Hematopoietic multipotent progenitor cell treated with erythropoietin and hydrocortisone succinate and interleukin-3 and kit ligand, for 8 days (in vitro differentiated cells): ENCODE measurements around the gene EXOC3L4.
A peak's percentile ranks its signal among the peaks of the same experiment; 100 is the strongest.
"Not testable (repeated sequence)": the region's sequence is repeated elsewhere in the genome, so short reads cannot be mapped to it uniquely, and the experiment has no call there.

ENCODE experiments used
- DNase-seq: peaks from one replicate; pipeline ENCODE4 v3.0.0-alpha.2; 2015

The EXOC3L4 gene

DNA sequence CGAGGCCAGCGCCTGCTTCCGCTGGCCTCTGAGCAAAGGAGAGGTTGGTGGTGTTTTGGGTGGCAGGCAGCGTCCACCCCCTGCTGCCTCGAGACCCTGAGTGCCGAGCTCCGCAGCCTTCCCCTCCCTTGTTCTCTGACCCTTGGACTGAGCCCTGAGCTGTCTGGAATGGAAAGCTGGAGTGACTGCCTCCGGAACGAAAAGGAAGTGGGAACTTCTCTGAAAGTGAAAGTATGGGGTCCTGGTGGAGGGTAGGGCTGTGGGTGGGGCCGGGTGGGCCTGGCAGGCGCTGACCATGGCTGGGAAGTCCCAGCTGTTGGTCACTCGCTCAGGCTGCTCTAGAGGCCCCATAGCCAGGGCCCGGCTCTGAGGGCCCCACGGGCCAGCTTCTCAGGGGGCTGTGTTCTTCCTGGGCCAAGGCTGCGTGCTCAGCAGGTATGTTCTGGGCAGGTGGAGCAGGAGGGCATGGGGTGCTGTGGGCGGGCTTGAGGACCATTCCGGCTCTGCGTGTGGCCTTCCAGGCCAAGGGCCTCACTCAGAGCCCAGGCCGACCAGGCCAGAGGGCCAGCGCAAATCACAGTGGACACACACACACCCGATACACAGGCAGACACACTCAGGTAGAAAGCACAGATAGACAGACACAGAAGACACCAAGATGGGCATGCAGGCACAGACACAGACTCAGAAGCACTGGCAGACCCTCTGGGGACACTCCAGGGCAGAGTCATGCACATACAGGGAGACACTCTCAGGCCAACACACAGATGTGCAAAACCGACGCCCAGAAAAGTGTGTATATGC is at the start of gene EXOC3L4:
Gene EXOC3L4, plus strand, starts transcription at position 320 of the 804 bp plus-strand sequence. CDS start 5,495 bp downstream, outside the sequence.
- DNase-seq = no peak

DNA sequence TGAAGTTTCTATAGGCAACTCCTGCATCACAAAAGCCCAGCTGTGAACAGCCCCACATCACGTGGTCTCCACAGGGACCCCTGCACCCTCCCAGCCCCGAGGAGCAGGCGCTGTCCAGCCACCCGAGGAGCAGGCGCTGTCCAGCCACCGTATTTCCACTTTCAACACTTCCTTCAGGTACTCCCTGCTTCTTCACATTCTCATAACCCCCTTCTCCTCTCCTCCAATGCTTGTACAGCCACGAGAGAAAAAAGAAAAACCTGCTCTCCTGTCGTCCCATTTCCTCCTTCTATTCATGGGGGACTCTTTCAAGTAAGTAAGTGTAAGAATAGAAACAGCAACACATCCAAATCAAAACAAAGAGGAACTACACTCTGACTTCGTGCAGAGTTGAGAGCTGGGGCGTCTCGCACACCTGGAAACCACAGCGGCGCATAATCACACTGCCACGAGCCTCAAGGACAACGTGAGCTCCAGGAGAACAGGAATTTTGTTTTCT is 49.1 kb upstream of the EXOC3L4 start:
- DNase-seq = no peak

DNA sequence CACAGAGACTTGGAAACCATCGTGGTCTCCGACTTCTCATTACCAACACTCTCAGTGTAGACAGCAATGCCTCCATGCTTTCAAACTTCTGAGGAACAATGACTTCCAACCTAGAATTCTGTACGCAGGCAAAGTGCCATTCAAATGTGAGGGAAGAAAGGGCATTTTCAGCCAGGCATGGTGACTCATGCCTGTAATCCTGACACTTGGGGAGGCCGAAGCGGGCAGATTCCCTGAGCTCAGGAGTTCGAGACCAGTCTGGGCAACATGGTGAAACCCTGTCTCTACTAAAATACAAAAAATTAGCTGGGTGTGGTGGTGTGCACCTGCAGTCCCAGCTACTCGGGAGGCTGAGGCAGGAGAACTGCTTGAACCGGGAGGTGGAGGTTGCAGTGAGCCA is 47.1 kb upstream of the EXOC3L4 start:
- DNase-seq = not testable (repeated sequence)

DNA sequence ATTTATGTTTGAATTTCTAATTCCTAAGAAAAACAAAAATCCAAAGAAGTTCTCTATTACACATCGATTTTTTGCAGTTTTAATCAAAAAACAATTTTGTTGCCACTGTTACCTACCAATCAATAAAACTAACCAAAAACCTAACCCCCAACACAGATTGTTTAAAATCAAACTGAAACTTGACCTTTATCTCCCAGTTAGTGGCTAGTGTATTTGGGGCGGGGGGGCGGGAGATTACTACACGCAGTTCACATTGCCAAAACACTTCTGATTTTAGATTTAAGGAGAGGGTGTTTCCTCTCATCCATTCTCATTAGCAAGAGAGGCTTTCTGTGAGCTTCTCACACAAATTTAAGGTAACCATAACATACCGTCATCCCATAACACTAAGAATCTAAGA is 43.6 kb upstream of the EXOC3L4 start:
- DNase-seq = no peak

DNA sequence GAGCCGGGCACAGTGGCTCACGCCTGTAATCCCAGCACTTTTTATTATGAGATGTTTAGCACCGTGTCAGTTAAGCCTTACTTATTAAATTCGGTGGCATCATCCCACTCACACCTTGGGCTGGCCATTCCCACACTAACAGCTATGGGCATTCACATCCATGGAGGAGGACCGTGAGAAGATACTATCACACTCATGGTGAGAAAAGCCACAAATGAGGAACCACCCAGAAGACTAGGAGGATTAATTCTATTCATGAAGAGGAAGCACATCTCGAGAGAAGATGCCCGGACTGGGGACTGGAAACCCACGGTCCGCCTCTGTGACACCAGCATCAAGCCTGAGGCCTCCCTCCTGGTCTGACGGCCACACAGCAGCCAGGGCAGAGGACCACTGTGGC is 42.1 kb upstream of the EXOC3L4 start:
- DNase-seq = peak; percentile 4

DNA sequence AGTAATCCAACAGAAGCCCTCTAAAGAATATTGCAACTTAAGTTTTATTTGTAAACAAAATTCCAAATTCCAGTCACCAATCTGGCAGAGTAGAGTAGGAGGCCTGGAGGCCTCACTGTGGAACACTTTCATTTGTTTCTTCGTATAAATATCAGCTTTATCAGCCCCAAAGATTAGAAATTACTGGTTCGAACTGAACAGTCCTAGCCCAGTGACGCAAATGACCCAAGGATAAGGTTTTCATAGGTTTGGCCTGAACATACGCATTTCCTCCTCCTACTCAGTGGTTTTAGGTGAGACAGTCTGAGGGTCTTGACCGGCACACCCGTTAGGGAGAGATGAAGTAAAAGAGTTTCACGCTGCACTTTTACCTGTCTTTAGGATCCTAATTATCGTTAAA is 38.8 kb upstream of the EXOC3L4 start:
- no peak for DNase-seq

DNA sequence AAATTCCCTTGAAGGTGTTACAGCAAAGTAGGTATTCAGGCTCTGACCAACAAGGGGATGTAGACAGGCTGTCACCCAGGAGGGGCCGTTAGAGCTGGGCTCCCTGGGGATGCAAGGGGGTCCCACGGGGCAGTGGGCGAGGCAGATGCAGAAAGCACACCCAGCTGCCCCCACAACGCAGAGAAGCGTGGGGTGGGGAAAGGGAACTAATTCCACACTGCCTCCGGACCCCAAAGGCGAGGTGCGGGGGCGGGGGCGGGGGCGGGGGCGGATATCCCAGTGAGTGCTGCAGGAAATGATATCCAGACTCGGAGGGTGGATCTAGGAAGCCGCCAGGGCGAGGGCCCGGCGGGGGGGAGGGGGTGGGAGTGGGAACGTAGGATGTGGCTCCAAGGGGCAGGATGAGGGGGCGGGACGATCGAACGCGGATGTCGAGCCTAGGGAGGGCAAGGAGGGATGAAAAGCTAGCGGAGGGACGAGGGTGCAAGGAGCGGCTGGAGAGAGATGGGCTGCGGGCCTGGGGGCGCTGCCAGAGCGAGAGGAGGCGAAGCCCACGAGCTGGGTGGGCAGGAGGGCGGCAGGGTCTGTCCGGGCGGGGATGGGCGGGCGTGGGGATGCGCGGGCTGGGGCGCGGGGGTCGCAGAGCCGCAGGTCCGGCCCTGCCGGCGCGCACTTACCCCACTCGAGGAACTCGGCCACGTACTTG is 38.0 kb upstream of the EXOC3L4 start:
- peak; percentile 16 for DNase-seq

DNA sequence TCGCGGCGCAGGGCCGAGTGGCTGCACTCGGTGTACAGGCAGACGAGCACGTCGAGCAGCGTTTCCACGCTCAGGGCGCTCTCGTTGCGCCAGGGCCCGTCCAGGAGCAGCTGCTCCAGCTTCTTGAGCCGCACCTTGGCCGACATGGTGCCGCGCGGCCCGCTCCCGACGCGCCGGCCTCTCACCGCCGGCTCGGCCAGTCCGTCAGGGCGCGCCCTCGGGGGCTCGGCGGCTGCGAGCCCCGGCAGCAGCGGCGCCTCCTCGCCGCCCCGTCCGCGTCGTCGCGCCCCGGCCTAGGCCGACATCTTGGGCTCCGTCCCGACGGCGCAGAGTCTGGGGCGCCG is 37.5 kb upstream of the EXOC3L4 start:
- peak; percentile 4 for DNase-seq

DNA sequence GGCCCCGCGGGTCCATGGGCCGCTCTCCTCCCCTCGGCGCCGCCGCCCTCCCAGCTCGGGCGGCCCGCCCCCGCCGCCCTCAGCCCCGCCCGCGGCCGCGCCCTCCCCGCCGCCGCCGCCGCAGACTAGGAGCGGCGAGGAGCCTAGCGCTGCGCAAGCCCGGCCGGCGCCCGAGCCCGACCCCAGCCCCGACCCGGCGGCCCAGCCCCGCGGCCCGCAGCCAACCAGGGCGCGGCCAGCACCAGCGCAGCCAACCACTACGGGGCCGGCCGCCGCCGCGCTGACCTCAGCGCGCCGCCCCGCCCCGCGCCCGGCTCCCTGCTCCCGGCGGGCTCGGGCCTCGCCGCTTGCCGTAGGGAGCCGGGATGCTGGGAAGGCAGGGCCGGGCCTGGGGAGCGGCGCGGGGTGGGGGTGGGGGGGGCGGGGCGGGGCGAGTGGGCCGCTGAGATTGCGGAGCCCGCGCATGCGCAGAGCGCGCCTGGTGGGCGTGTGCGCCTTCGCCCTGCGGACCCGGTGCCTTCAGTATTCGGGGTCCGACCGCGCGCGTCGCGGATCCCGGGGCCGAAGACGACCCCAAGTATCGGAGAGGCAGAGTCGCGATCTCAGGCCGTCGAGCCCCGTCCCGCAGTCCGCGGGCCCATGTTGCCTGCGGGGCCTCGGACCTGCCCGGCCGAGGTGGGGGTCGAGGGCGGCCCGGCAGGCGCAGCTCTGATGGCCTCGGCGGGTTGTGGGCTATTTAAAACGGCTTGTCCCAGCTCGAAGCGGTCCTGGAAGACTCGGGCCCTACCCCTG is 37.0 kb upstream of the EXOC3L4 start, which contains the start of gene CDC42BPB:
Gene CDC42BPB, minus strand, starts transcription at position 178 of the 792 bp plus-strand sequence. CDS start 376 bp downstream, outside the sequence.
- peak; percentile 68 for DNase-seq

DNA sequence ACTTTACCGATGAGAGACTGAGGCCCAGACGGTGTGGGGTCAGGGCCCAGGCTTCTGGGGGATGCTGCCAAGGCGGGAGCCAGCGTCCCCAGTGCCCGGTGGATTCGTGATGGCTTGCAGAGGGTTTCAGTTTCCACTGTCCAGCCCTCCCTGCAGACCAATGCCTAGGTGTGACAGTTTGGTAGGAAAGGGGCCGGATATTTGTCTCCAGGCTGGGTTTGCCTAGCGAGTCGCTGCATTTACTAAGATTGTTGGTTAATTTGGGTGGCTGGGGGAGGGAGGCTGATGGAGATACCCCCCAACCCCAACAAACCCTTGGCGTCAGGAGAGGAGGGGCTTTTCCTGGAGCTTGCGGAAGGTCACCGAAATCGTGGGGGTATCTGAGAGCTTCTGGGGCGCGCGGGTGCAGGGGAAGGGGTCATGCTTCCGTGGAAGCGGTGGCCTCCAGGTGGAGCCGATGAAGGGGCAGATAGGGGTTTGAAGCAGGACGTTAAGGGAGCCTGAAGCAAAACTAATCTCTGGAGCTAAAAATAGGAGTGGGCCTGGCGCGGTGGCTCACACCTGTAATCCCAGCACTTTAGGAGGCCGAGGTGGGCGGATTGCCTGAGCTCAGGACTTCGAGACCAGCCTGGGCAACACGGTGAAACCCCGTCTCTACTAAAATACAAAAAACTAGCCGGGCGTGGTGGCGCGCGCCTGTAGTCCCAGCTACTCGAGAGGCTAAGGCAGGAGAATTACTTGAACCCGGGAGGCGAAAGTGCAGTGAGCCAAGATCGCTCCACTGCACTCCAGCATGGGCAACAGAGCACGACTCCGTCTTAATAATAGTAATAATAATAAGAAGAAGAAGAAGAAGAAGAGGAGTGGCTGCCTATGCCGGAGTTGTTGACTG is 36.1 kb upstream of the EXOC3L4 start:
- DNase-seq = no peak

DNA sequence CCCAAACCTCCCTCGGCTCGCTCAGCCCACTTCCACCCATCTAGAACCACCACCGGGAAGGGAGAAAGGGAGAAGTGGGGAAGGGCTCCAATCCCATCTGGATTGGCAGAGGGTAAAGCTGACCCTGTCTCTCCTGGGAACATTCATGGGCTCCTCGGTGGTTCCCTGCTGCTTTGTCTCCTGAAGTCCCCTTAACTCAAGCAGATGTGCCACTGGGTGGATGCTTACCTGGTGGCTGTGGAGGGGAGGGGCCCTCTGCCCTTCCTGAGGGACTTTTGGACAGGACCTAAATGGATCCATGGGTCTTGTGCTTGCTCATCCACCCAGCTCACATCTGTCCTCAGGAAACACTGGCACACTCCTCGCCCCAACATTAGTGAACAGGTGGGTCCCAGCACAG is 35.0 kb upstream of the EXOC3L4 start:
- DNase-seq = no peak

DNA sequence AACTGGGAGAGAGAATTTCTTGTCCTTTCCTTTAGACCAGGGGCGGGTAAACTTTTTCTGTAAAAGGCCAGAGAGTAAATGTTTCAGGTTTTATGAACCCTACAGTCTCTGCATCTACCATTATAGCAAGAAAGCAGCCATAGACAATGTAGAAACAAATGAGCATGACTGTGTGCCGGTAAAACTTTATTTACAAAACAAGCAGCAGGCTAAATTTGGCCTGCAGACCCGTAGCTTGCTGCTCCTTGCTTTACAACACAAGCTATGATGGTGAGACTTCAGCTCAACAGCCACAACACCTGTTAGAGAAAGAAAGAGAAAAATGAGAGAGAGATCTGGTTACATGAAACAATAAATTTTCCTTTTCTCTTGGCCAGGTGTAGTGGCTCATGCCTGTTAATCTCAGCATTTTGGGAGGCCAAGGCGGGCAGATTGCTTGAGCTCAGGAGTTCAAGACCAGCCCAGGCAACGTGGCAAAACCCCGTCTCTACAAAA is 33.0 kb upstream of the EXOC3L4 start:
- no peak for DNase-seq

DNA sequence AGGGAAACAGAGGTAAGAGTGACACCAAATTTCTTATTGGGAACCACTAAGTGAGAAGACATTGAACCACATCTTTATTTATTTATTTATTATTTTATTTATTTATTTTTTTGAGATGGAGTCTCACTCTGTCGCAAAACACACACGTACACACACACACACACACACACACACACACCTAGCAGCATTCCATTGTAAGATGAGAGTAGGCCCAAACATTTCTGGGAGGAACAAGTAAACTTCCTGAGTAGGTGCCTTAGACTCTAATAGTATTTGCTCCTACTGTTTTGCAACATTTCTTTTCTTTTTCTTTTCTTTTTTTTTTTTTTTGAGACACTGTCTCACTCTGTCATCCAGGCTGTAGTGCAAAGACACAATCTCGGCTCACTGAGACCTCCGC is 30.1 kb upstream of the EXOC3L4 start:
- DNase-seq = no peak

DNA sequence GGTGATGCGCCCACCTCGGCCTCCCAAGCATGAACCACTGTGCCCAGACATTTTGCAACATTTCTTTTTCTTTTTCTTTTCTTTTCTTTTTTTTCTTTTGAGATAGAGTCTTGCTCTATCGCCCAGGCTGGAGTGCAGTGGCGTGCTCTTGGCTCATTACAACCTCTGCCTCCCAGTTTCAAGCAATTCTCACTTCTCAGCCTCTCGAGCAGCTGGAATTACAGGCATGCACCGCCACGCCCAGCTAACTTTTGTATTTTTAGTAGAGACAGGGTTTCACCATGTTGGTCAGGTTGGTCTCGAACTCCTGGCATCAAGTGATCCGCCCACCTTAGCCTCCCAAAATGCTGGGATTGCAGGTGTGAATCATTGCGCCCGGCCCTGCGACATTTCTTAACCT is 29.5 kb upstream of the EXOC3L4 start:
- no peak for DNase-seq

DNA sequence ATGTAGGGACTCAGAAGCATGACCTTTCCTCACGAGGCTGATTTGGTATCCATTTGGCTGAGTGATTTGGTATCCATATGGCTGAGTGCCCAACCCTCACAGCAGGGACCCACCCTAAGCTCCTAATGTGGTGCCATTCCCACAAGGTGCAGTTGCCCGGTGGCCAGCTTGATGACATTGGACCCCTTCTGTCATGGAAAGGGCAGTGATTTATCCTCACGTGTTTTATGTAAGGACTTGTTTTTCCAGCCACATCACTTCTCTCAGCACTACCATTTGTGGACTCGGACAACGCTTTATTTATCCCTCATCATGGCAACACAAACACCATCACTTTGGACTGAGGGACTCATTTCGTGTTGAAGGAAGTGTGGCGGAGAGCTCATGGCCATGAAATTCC is 28.7 kb upstream of the EXOC3L4 start:
- DNase-seq = no peak

DNA sequence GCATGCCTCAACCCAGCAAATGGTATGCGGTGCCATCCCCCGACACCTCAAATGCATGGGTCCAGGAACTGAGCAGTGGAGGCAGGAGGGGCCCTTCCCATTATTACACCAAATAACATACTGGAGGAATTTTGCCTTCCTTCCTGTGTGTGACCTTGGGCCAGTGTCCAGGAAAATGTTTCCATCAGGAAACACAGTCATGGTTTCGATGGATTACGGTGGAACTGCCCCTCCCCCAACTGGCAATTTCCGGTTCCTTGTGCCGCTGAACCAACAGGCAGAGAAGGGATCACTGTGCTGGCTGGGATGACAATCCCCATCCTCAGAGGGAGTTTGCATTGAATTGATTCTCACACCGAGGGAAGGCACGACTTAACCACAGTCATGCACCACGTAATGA is 28.1 kb upstream of the EXOC3L4 start:
- no peak for DNase-seq

DNA sequence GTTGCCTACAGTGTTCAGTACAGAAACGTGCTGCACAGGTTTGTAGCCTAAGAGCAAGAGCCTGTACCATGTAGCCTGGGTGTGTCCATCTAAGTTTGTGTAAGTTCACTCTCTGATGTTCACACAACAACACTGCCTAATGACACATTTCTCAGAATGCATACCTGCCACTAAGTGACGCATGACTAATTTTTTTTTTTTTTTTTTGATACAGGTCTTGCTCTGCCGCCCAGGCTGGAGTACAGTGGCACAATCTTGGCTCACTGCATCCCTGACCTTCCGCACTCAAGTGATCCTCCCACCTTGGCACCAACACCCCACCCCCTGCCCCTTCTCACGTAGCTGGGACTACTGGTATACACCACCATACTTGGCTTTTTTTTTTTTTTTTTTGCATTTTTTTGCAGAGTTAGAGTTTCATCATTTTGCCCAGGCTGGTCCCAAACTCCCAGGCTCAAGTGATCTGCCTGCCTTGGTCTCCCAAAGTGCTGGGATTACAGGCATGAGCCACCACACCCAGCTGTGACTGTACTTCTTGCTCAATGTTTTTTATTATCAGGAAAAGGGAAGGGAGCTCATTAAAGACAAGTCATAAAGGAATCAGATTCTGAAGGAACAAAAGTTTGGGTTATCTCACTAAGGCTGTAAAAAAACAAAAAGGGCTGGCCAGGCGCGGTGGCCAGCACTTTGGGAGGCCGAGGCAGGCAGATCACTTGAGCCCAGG is 27.1 kb upstream of the EXOC3L4 start:
- DNase-seq = no peak

DNA sequence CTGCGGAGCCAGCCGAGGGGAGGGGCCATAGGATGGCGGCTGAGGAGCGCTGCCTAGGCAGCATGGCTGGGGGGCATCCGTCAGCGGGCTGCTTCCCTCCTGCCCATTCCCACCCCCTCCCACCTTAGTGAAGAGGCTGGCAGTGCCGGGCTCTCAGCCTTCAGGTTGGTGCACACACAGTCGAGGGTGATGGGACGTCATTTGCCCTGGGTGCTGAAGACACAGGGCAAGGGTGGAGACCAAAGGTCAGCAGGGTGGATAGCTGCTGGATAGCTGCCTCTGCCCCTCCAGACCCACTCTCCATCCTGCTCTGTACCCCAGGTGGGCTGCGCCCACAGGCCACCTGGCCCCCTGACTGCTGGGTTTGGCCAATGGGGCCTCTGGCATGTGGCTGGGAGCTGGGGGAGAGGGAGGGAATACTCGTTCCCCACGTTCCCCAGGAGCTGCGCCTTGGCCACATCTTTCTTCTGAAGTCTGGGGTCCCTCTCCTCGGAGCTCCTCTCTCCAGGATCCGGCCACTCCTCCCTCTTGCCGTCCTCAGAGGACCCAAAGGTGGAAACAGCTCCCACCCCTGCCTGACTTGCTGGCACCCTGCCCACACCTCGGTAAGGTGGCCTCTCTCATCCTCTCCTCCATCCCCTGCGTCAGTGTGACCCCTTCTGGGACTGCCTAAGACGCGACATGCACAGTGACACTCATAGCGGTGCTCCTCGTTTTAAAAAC is 26.0 kb upstream of the EXOC3L4 start:
- no peak for DNase-seq

DNA sequence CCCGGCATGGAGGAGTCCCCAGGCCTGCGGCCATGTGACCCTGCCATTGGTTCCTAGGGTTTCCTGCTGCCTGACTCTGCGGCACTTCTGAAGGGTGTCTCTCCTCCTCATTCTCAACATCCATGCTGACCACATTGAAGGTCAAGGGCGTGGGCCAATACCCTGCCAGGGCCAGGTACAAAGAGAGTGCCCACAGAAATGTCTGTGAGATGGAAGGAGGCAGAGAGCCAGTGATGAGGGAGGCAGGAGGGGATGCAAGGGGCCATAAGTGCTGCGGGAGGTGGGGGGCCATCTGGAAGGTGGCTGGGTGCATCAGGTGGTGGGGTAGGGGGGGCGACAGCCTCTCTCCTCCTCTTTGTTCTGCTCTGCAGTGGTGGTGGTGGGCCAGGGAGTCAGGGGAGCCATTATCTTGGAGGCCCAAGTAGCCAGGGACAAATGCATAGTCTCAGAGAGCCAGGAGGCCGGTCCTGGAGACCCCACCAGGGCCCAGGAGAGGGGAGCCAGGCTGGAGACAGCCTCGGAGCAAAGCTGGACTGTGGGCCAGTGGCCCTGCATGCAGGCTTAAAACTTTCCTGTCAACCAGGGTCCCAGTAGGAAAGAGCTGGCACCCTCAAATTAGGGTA is 24.2 kb upstream of the EXOC3L4 start:
- no peak for DNase-seq

DNA sequence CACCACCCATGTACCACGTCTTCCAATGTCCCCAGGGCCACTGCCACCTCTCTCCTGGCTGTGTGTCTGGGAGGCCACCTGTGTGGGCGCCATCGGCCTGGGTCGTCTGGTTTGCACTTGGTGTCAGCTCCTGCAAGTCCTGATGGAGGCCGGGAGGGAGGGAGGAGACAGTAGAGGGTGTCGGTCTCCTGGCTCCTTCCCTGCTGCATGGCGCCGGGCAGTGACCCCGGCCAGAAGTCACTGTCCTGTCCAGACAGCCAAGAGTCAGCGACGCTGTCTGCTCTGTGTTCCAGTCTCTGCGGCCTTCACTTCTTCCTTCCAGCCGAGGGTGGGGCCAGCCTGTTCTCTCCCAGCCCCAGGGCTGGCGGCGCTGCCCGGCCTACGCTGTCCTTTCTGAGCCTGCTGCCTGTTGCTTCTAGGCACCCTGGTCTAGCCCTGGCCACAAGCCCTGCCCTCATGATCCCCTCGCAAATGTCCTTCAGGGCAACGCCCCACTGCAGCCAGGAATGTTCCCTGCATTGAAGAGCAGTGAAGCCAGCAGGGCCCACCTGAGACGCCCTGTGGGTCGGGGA is 23.5 kb upstream of the EXOC3L4 start:
- DNase-seq = no peak
